ENCODE results near the gene LIN28B.

- TF ChIP-seq GATA2 (IDR thresholded peaks at IDR 0.05; ENCODE audit: low read depth, low read length) (no peak), GATA3 (IDR thresholded peaks at IDR 0.05; ENCODE audit: low read depth, low read length) (no peak)
These were observed 109.9 kb downstream of the LIN28B start for GRCh38 chr6:105066836-105067235.

All from SH-SY5Y (cell line).